H9 (cell line): ENCODE results near the gene RAB17. TPM values are rescaled to one million over a fixed set of nuclear protein-coding genes. Genes with fewer than 3 reads are reported as not detected.

Source experiments
- DNase-seq: peaks from one replicate; pipeline ENCODE4 v3.0.0-alpha.2; 2017
- H2AFZ ChIP-seq: one replicate; pipeline ENCODE4 v1.6.1; 2013; ENCODE audit warnings: mild to moderate bottlenecking, low read length, control low read depth, moderate library complexity
- H2AK5ac ChIP-seq: 2 replicates; pipeline ENCODE4 v1.6.1; 2013; ENCODE audit warnings: low read length, control low read depth, mixed read lengths; ENCODE audit not compliant: insufficient read length
- H2BK120ac ChIP-seq: one replicate; pipeline ENCODE4 v1.6.1; 2013; ENCODE audit warnings: low read depth, mild to moderate bottlenecking, low read length, control low read depth, inconsistent platforms; ENCODE audit not compliant: poor library complexity, severe bottlenecking
- H2BK12ac ChIP-seq: 2 replicates; pipeline ENCODE4 v1.6.1; 2013; ENCODE audit warnings: low read length, control low read depth, mixed read lengths, low read depth; ENCODE audit not compliant: insufficient read length
- H2BK15ac ChIP-seq: 2 replicates; pipeline ENCODE4 v1.6.1; 2013; ENCODE audit warnings: low read depth, low read length, control low read depth
- H2BK20ac ChIP-seq: one replicate; pipeline ENCODE4 v1.6.1; 2013; ENCODE audit warnings: low read depth, mild to moderate bottlenecking, low read length, control low read depth, inconsistent platforms; ENCODE audit not compliant: poor library complexity, severe bottlenecking
- H2BK5ac ChIP-seq: 2 replicates; pipeline ENCODE4 v1.6.1; 2013; ENCODE audit warnings: low read length, control low read depth, mixed read lengths; ENCODE audit not compliant: insufficient read length
- H3K14ac ChIP-seq: 2 replicates; pipeline ENCODE4 v1.6.1; 2013; ENCODE audit warnings: low read length, control low read depth; ENCODE audit not compliant: insufficient read depth
- H3K18ac ChIP-seq: 2 replicates; pipeline ENCODE4 v1.6.1; 2013; ENCODE audit warnings: low read depth, mild to moderate bottlenecking, mixed read lengths, low read length, control low read depth; ENCODE audit not compliant: insufficient read length
- H3K23ac ChIP-seq: 2 replicates; pipeline ENCODE4 v1.6.1; 2013; ENCODE audit warnings: low read length, control low read depth, mixed read lengths, low read depth; ENCODE audit not compliant: insufficient read length
- H3K23me2 ChIP-seq: 2 replicates; pipeline ENCODE4 v1.6.1; 2013; ENCODE audit warnings: low read depth, mild to moderate bottlenecking, mixed read lengths, low read length, control low read depth; ENCODE audit not compliant: insufficient read length, poor library complexity, severe bottlenecking
- H3K27ac ChIP-seq: 2 replicates; pipeline ENCODE4 v1.5.1; 2013; ENCODE audit warnings: low read length, control low read depth, mixed read lengths, low read depth; ENCODE audit not compliant: insufficient read length
- H3K27me3 ChIP-seq: 2 replicates; pipeline ENCODE4 v1.6.1; 2013; ENCODE audit warnings: low read length, control low read depth, inconsistent platforms; ENCODE audit not compliant: insufficient read depth
- H3K4ac ChIP-seq: 2 replicates; pipeline ENCODE4 v1.6.1; 2013; ENCODE audit warnings: low read depth, mild to moderate bottlenecking, control low read depth, inconsistent platforms, low read length, moderate library complexity
- H3K4me1 ChIP-seq: 2 replicates; pipeline ENCODE4 v1.6.1; 2013; ENCODE audit warnings: low read length, control low read depth, inconsistent platforms; ENCODE audit not compliant: insufficient read depth
- H3K4me2 ChIP-seq: 2 replicates; pipeline ENCODE4 v1.6.1; 2013; ENCODE audit warnings: low read length, control low read depth, mixed read lengths; ENCODE audit not compliant: insufficient read length, insufficient read depth
- H3K56ac ChIP-seq: 2 replicates; pipeline ENCODE4 v1.6.1; 2013; ENCODE audit warnings: low read depth, mild to moderate bottlenecking, mixed read lengths, low read length, control low read depth; ENCODE audit not compliant: insufficient read length
- H3K79me1 ChIP-seq: 2 replicates; pipeline ENCODE4 v1.6.1; 2013; ENCODE audit warnings: low read depth, mild to moderate bottlenecking, moderate library complexity, low read length, control low read depth, inconsistent platforms; ENCODE audit not compliant: insufficient read depth, poor library complexity, severe bottlenecking
- H3K79me2 ChIP-seq: 2 replicates; pipeline ENCODE4 v1.6.1; 2013; ENCODE audit warnings: low read length, control low read depth, inconsistent platforms; ENCODE audit not compliant: insufficient read depth
- H3K9ac ChIP-seq: 2 replicates; pipeline ENCODE4 v1.6.1; 2013; ENCODE audit warnings: low read length, control low read depth, mixed read lengths; ENCODE audit not compliant: insufficient read length; ENCODE audit errors: extremely low read depth
- H3K9me3 ChIP-seq: one replicate; pipeline ENCODE4 v1.6.1; 2013; ENCODE audit warnings: low read depth, low read length, inconsistent platforms; ENCODE audit not compliant: control insufficient read depth
- H3T11ph ChIP-seq: one replicate; pipeline ENCODE4 v1.6.1; 2013; ENCODE audit warnings: mild to moderate bottlenecking, low read length, control low read depth, inconsistent platforms
- H4K20me1 ChIP-seq: one replicate; pipeline ENCODE4 v1.6.1; 2013; ENCODE audit not compliant: control insufficient read depth, insufficient read length, insufficient read depth
- H4K5ac ChIP-seq: 2 replicates; pipeline ENCODE4 v1.6.1; 2013; ENCODE audit warnings: low read depth, mild to moderate bottlenecking, mixed read lengths, low read length, control low read depth; ENCODE audit not compliant: insufficient read length
- H4K8ac ChIP-seq: replicated peaks from 2 replicates; pipeline ENCODE4 v1.6.1; 2013; ENCODE audit warnings: low read length, control low read depth, mixed read lengths, low read depth; ENCODE audit not compliant: insufficient read length
- H4K91ac ChIP-seq: 2 replicates; pipeline ENCODE4 v1.6.1; 2013; ENCODE audit warnings: low read depth, mild to moderate bottlenecking, moderate library complexity, mixed read lengths, low read length, control low read depth; ENCODE audit not compliant: insufficient read length
- H3K27ac Mint-ChIP-seq, 3 experiments: 2 replicates in 2 of 3; 3 replicates in 1 of 3; pipeline ENCODE4 v1.8.0; 2020 to 2021; ENCODE audit warnings: mixed read lengths in 3 of 3, mild to moderate bottlenecking in 1 of 3, moderate library complexity in 1 of 3
- H3K27me3 Mint-ChIP-seq: 2 replicates; pipeline ENCODE4 v1.8.0; 2021; ENCODE audit warnings: low read depth, mild to moderate bottlenecking, moderate library complexity, mixed read lengths
- H3K36me3 Mint-ChIP-seq, 3 experiments: 2 replicates in 2 of 3; 3 replicates in 1 of 3; pipeline ENCODE4 v1.8.0; 2020 to 2021; ENCODE audit warnings: low read depth in 3 of 3, mixed read lengths in 3 of 3; ENCODE audit not compliant: insufficient read depth in 1 of 3
- H3K4me1 Mint-ChIP-seq, 2 experiments: 2 replicates each; pipeline ENCODE4 v1.8.0; 2020; ENCODE audit warnings: mixed read lengths in 2 of 2
- H3K4me3 Mint-ChIP-seq, 2 experiments: 2 replicates in 1 of 2; 3 replicates in 1 of 2; pipeline ENCODE4 v1.8.0; 2020 to 2021; ENCODE audit warnings: mild to moderate bottlenecking in 2 of 2, mixed read lengths in 2 of 2, moderate library complexity in 1 of 2
- H3K9me3 Mint-ChIP-seq, 2 experiments: 2 replicates in 1 of 2; 3 replicates in 1 of 2; pipeline ENCODE4 v1.8.0; 2020; ENCODE audit warnings: mild to moderate bottlenecking in 2 of 2, mixed read lengths in 2 of 2, moderate library complexity in 1 of 2
- CTCF ChIP-seq: fragments of 200-600 bp; sonication (generic); conservative IDR thresholded peaks from 3 replicates; pipeline ENCODE4 v1.8.0; 2021; ENCODE audit warnings: antibody characterized with exemption, mild to moderate bottlenecking
- WGBS: extraction: QIAGEN DNeasy Blood & Tissue Kit; methylation state at CpG from one replicate; pipeline ENCODE4 v1.1.7; 2013; ENCODE audit warnings: missing lambda C conversion rate, low lambda C conversion rate, mixed read lengths; ENCODE audit not compliant: insufficient read length; ENCODE audit errors: extremely low coverage; 5-methylcytosine and 5-hydroxymethylcytosine counted together
- total RNA-seq: library from RNA; stranded (reverse); gene quantifications from 2 replicates; pipeline ENCODE4 v1.2.1, GENCODE V29; 2021

The RAB17 gene
- total RNA-seq, 1 experiment from 2014 or later, result 31.9 TPM

- Histone ChIP-seq H3K23me2 (no peaks in the 10 kb centered on the region), H2BK120ac (no peak overlapping the region), H3K4ac (no peak overlapping the region), H3K79me2 (no peaks in the 10 kb centered on the region), H3T11ph (no peak overlapping the region), H4K5ac (no peak overlapping the region), H4K8ac (no peak overlapping the region), H3K18ac (no peak overlapping the region), H3K9ac (no peak overlapping the region), H3K23ac (no peak overlapping the region), H2BK12ac (no peak overlapping the region), H3K27ac (no peak overlapping the region), H2AFZ (no peak overlapping the region), H3K27me3 (no peaks in the 10 kb centered on the region), H3K14ac (no peak overlapping the region), H3K56ac (no peak overlapping the region), H3K4me1 (0 out of 2 replicates have a peak, but pooled peaks cover 3% of the 10 kb centered on the region), H2BK15ac (no peak overlapping the region), H3K79me1 (no peaks in the 10 kb centered on the region), H4K20me1 (no peaks in the 10 kb centered on the region), H2BK20ac (no peak overlapping the region), H2BK5ac (no peak overlapping the region), H2AK5ac (no peak overlapping the region), H4K91ac (no peak overlapping the region), H3K4me2 (no peak overlapping the region), H3K9me3 (no peaks in the 10 kb centered on the region)
- Mint-ChIP-seq H3K27ac (peak overlapping the region in 2 of 3 experiments; percentile 1 to 13; a peak in 2 of 7 replicates), H3K27me3 (no peaks in the 10 kb centered on the region), H3K4me1 (peaks cover 10 to 13% of the 10 kb centered on the region in 2 experiments), H3K36me3 (peaks cover 0 to 35% (median 5%) of the 10 kb centered on the region in 3 experiments; a peak in 4 of 7 replicates), H3K4me3 (no peak overlapping the region), H3K9me3 (no peaks in the 10 kb centered on the region)
- no CpG with 5 or more reads among the region's 9 CpGs for WGBS
- TF ChIP-seq CTCF, result no peak
- DNase-seq, result no peak
Observed at GRCh38 chr2:237576974-237577373, 13.6 kb downstream of the RAB17 start.
